Ascending aorta (tissue), 2 donors: ENCODE results near the gene STARD13. TPM values are rescaled to one million over a fixed set of nuclear protein-coding genes. Genes with fewer than 3 reads are reported as not detected.

Experiments used
- DNase-seq, 2 donors: peaks; one replicate each; pipeline ENCODE4 v3.0.0-alpha.2; 2019; ENCODE audit warnings: low spot score in 2 of 2
- H3K27ac ChIP-seq, 2 donors: fragments of 200-600 bp; sonication (generic); one replicate each; pipeline ENCODE4 v1.5.1; 2016 to 2017; ENCODE audit warnings: mild to moderate bottlenecking in 1 of 2
- H3K27me3 ChIP-seq: fragments of 200-600 bp; sonication (generic); one replicate; pipeline ENCODE4 v1.5.1; 2017
- H3K36me3 ChIP-seq, 2 donors: fragments of 200-600 bp; sonication (generic); one replicate each; pipeline ENCODE4 v1.5.1; 2016
- H3K4me1 ChIP-seq, 2 donors: fragments of 200-600 bp; sonication (generic); one replicate each; pipeline ENCODE4 v1.5.1; 2016 to 2017; ENCODE audit warnings: mild to moderate bottlenecking in 1 of 2
- H3K4me3 ChIP-seq, 2 donors: fragments of 200-600 bp; sonication (generic); one replicate each; pipeline ENCODE4 v1.5.1; 2016 to 2017; ENCODE audit warnings: mild to moderate bottlenecking in 1 of 2
- H3K9me3 ChIP-seq, 2 donors: fragments of 200-600 bp; sonication (generic); one replicate each; pipeline ENCODE4 v1.5.1; 2016
- intact Hi-C: fragments of 100-400 bp; cut with DNase I; formaldehyde crosslinking; loops from one replicate; pipeline ENCODE4 v1.15.1; 2023
- total RNA-seq: library from RNA; depleted of rRNA; stranded (reverse); fragments of >200 nt; gene quantifications from one replicate; pipeline ENCODE4 v1.1.0, GENCODE V29; 2016
- TF ChIP-seq, protein P1 (sequence below), 3 experiments: fragments of 200-600 bp in 2 of 3; fragments of 450-650 bp in 1 of 3; sonication (generic) in 2 of 3; IDR thresholded peaks; one replicate each; pipeline ENCODE4 v1.5.1; 2016 to 2019; ENCODE audit warnings: antibody characterized with exemption in 3 of 3, mild to moderate bottlenecking in 1 of 3, moderate library complexity in 1 of 3

Gene STARD13
- total RNA-seq, 1 donor from 2014 or later = 34.6 TPM

DNA sequence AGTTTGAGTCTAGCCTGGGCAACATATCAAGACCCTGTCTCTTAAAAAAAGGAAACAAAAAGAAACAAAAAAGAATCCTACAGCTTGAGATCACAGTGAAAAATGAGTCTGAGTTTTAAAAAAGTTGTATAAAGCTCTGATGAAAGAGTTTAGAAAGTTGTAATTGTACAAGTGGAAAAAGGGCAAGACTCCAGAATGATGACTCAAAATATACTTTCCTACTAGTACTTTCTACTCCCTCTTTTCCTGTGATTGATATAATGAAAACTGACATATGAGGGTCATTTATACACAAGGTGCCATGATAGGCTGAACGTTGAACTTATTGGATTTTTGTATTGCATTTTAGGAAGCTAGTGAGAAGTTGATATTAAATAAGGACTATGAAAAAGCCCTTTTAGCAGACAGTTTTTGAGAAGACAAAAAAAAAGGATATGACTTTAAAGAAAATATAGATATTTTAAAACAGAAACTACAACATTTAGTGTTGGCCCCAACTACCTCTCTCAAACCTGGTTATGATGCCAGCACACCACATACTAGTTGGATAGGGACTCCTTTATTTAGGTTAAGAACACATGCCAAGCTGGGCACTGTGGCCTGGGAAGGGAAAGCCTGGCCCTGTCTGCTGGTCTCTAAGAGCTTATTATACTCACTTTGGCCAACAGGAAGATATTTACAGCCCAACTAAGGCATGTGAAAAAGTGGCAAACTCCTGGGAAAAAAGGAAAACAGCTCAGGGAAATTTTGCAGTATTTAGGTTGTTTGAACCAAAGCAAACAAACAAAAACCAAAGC lies 152.7 kb downstream of the STARD13 start:
- intact Hi-C loops = no loop called here
- peaks cover 15 to 33% of the 10 kb centered on the region in 2 donors for H3K36me3 ChIP-seq
- peak overlapping the region; percentile 73 to 80 for H3K27ac ChIP-seq
- no peak overlapping the region for H3K4me3 ChIP-seq
- H3K27me3 ChIP-seq = no peaks in the 10 kb centered on the region
- H3K9me3 ChIP-seq = no peaks in the 10 kb centered on the region
- DNase-seq = peak in 1 of 2 donors; percentile 54
- TF ChIP-seq, protein P1, sequence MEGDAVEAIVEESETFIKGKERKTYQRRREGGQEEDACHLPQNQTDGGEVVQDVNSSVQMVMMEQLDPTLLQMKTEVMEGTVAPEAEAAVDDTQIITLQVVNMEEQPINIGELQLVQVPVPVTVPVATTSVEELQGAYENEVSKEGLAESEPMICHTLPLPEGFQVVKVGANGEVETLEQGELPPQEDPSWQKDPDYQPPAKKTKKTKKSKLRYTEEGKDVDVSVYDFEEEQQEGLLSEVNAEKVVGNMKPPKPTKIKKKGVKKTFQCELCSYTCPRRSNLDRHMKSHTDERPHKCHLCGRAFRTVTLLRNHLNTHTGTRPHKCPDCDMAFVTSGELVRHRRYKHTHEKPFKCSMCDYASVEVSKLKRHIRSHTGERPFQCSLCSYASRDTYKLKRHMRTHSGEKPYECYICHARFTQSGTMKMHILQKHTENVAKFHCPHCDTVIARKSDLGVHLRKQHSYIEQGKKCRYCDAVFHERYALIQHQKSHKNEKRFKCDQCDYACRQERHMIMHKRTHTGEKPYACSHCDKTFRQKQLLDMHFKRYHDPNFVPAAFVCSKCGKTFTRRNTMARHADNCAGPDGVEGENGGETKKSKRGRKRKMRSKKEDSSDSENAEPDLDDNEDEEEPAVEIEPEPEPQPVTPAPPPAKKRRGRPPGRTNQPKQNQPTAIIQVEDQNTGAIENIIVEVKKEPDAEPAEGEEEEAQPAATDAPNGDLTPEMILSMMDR (IDR thresholded peaks at IDR 0.05) = no peak
- peaks cover 8 to 20% of the 10 kb centered on the region in 2 donors for H3K4me1 ChIP-seq

DNA sequence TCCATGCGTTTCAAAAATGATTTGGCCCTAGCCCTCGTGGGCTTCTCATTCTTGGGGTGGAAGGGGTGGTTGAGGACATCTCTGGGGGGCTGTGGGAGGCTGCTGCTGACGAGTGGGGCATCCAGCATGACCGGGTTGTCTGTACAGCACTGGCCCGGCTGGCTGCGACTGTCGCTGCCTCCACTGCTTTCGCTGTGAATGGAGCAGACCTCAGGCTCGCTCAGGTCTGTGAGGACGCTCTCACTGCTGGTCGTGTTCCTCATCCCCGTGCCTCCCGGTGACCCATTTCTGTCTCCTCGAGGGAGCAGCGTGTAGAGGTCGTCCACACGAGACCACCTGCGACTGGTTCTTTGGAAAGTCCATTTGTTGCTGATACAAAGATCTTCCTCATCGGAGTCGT lies 155.7 kb downstream of the STARD13 start:
- TF ChIP-seq, protein P1 (IDR thresholded peaks at IDR 0.05) = no peak
- H3K36me3 ChIP-seq = peaks cover 13 to 23% of the 10 kb centered on the region in 2 donors
- no peaks in the 10 kb centered on the region for H3K27me3 ChIP-seq
- H3K4me1 ChIP-seq = peaks cover 20 to 35% of the 10 kb centered on the region in 2 donors
- intact Hi-C loops = loop anchor here (5.0 kb wide), 2 partner anchors 72 to 157 kb away; partner anchors contain the start of gene STARD13
- H3K4me3 ChIP-seq = no peak overlapping the region
- H3K9me3 ChIP-seq = no peaks in the 10 kb centered on the region
- DNase-seq = no peak
- no peak overlapping the region for H3K27ac ChIP-seq

DNA sequence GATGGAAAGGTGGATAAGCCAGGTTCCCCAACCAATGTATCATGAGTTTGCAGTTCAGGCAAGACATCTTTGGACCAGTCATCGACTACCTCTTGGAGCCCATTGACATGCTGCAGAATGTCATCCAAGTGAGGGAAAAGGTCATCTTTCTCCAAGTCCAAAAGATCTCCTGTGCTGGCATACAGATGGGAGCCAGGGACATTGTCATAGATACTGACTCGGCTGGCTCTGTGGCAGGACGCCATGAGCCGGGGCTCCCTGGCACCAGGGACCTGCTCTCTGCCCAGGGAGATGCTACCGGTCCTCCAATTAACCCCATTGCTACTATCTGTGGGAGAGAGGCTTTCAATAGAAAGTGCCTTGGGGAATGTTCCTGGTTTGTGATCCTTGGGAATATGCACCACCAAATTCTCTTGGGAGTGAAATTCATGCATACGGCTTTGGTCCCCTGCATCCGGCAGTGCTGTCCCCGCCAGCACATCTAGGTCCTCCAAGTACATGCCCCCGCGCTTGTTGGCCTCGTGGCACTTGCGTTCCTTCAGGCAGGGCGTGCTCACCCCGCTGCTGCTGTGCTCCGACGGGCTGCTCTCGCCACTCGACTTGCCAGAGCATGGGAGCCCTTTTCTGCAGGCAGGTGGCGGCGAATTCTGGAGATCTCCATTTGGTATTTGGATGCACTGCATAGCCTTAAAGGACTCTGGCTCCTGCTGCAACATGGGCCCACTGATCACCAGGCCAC lies 156.3 kb downstream of the STARD13 start:
- Histone ChIP-seq H3K4me1 (peaks cover 20 to 31% of the 10 kb centered on the region in 2 donors), H3K36me3 (peaks cover 13 to 23% of the 10 kb centered on the region in 2 donors), H3K9me3 (no peaks in the 10 kb centered on the region), H3K4me3 (no peak overlapping the region), H3K27ac (no peak overlapping the region), H3K27me3 (no peaks in the 10 kb centered on the region)
- intact Hi-C loops = loop anchor here (5.0 kb wide), 2 partner anchors 73 to 158 kb away; partner anchors contain the start of gene STARD13
- TF ChIP-seq, protein P1 (IDR thresholded peaks at IDR 0.05) = no peak
- no peak for DNase-seq

DNA sequence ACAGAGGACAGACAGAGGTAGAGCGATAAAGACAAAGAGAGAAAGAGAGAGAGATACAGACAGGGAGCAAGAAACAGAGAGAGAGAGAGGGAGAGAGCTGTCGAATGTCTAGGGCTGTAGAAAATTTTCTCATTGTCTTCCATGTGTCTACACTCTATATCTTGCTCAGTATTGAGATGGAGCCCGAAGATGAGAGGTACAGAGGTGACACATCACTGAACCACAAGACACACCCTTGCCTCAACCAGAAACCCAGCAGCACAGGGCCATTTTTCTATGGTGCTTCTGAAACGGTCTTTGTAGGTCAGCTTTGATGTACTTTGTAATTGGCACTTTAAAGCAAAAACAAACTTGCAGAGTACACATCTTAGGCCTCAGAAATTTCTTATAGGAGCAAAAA lies 157.4 kb downstream of the STARD13 start:
- DNase-seq = no peak
- peak overlapping the region in 1 of 2 donors; percentile 74 for H3K27ac ChIP-seq
- intact Hi-C loops = loop anchor here (5.0 kb wide), 2 partner anchors 74 to 159 kb away; partner anchors contain the start of gene STARD13
- TF ChIP-seq, protein P1 (IDR thresholded peaks at IDR 0.05) = no peak
- H3K27me3 ChIP-seq = no peaks in the 10 kb centered on the region
- no peak overlapping the region for H3K4me3 ChIP-seq
- peaks cover 17 to 24% of the 10 kb centered on the region in 2 donors for H3K4me1 ChIP-seq
- peaks cover 13 to 23% of the 10 kb centered on the region in 2 donors for H3K36me3 ChIP-seq
- no peaks in the 10 kb centered on the region for H3K9me3 ChIP-seq

DNA sequence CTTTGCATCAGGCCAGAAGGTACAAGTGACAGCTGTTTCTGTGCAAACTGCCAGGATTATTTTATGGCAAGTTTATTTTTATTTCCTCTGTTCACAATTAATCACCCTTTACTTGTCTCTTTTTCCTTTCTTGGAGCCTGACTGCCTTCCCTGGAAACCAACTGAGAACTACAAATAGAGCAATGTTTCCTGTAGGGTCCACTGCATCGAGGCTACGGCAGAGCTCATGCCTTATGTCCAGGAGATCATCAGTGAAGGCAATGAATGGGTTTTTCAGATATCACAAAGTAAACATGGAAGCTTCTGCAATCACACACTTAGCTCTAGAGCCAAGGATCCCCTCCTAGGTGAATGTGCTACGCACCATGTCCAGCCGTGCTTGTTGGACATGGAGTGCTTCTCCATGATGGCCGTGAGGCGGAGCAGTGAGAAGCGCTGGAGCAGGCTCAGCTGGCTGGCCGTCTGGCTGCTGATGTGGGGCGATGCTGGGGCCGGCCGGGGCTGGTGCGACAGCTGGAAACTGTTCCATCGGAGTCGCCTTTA lies 158.5 kb downstream of the STARD13 start:
- Histone ChIP-seq H3K36me3 (peaks cover 13 to 28% of the 10 kb centered on the region in 2 donors), H3K4me3 (peak overlapping the region; percentile 11 to 23), H3K27me3 (no peaks in the 10 kb centered on the region), H3K4me1 (peaks cover 12 to 20% of the 10 kb centered on the region in 2 donors), H3K9me3 (no peaks in the 10 kb centered on the region), H3K27ac (peak overlapping the region; percentile 73 to 74)
- intact Hi-C loops = loop anchor here (5.0 kb wide), 2 partner anchors 75 to 160 kb away; partner anchors contain the start of gene STARD13
- TF ChIP-seq, protein P1 (IDR thresholded peaks at IDR 0.05) = peak in 2 of 3 experiments; percentile 18 to 41
- DNase-seq = peak in 1 of 2 donors; percentile 77
